Stomach smooth muscle (tissue), 2 donors: ENCODE measurements around the gene SMIM35.
"Not testable (repeated sequence)": the region's sequence is repeated elsewhere in the genome, so short reads cannot be mapped to it uniquely, and the experiment has no call there.

Source experiments
- H3K27ac ChIP-seq: one replicate; pipeline ENCODE4 v1.7.0; 2013; ENCODE audit warnings: mild to moderate bottlenecking, low read length, inconsistent platforms
- H3K27me3 ChIP-seq, 2 donors: one replicate each; pipeline ENCODE4 v1.7.0; 2013; ENCODE audit warnings: low read length in 2 of 2; ENCODE audit not compliant: insufficient read depth in 2 of 2, control insufficient read depth in 1 of 2
- H3K36me3 ChIP-seq, 2 donors: one replicate each; pipeline ENCODE4 v1.7.0; 2013; ENCODE audit warnings: low read length in 2 of 2; ENCODE audit not compliant: control insufficient read depth in 2 of 2, insufficient read depth in 2 of 2
- H3K4me1 ChIP-seq: one replicate; pipeline ENCODE4 v1.7.0; 2013; ENCODE audit warnings: low read length; ENCODE audit not compliant: control insufficient read depth, insufficient read depth
- H3K4me3 ChIP-seq, 2 donors: one replicate each; pipeline ENCODE4 v1.7.0; 2013; ENCODE audit warnings: low read length in 2 of 2
- H3K9ac ChIP-seq, 2 donors: one replicate each; pipeline ENCODE4 v1.7.0; 2013; ENCODE audit warnings: low read length in 2 of 2, mild to moderate bottlenecking in 1 of 2
- H3K9me3 ChIP-seq, 2 donors: one replicate each; pipeline ENCODE4 v1.7.0; 2013; ENCODE audit warnings: low read length in 2 of 2; ENCODE audit not compliant: control insufficient read depth in 2 of 2
- donor health status: healthy.
- donor health status: Pancreatic carcinoma.

SMIM35 gene

DNA sequence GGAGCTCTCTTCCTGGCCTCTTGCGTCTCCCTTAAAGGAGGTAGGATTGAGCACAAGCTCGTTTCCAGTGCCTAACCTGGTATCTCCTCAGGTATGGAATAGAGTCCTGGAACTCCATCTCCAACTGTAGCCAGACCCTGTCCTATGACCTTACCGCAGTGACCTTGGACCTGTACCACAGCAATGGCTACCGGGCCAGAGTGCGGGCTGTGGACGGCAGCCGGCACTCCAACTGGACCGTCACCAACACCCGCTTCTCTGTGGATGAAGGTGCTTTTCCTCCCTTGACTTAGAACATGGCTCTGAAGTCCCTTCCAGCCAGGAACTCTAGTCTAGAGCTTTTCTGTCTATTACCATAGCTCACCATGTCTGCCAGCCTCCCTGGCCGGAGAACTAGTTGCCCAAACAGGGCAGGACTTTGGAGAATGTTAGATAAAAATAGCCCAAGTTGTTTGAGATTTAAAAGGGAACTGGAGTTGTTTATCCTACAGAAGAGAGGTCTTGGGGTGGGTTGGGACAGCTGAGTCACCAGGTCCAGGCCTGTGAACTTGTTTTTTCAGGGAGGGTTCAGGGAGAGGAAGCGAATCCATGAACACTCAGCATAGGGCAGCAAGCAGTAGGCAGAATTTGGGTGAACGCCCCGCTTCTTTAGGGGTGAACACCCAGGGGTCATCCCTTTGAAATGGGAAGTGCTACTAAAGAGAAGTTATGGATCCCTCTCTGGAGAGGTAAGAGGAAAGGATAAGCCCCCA lies 97.2 kb downstream of the SMIM35 start:
- peaks cover 32% of the 10 kb centered on the region for H3K4me1 ChIP-seq
- no peaks in the 10 kb centered on the region for H3K9me3 ChIP-seq
- H3K9ac ChIP-seq: no peak overlapping the region

DNA sequence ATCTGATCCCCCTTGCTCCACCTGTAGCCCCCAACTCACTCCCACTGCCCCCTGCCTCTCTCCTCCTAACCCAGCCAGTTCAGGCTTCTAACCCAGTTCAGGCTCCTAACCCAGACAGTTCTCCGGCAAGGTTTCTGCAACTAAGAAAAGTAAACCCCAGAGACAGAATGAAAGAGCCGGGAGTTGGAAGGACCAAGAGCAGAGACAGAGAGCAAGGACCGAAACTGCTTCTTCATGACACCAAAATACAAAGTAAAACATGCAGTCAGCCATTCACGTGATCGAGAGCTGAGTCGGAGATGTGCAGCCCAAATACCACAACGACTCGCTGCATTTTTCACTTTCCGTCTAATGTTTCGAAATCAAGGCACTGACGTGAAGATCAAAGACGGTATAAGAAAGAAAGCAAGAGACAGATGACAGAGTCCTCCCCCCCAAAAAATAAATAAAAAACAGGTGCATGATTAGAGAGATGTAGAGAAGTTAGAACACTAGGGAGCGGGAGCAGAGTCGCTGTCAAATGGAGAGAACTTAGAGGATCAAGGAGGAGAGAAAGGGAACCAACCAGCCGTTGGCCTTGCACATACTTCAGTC lies 99.7 kb downstream of the SMIM35 start:
- Histone ChIP-seq H3K27me3 (no peaks in the 10 kb centered on the region), H3K27ac (no peak overlapping the region), H3K4me1 (peaks cover 32% of the 10 kb centered on the region), H3K9ac (peak overlapping the region; percentile 22 to 75), H3K4me3 (peak overlapping the region in 1 of 2 donors; percentile 78), H3K36me3 (no peaks in the 10 kb centered on the region), H3K9me3 (no peaks in the 10 kb centered on the region)

More for the DNA sequence above, 97.2 kb downstream of the SMIM35 start:
- no peak overlapping the region for H3K27ac ChIP-seq
- no peaks in the 10 kb centered on the region for H3K36me3 ChIP-seq
- H3K27me3 ChIP-seq: no peaks in the 10 kb centered on the region
- H3K4me3 ChIP-seq: peak overlapping the region in 1 of 2 donors; percentile 40

GRCh38 chr11:117985953-117986887 lies 100.5 kb downstream of the SMIM35 start, which contains the start of gene IL10RA:
IL10RA (plus strand) TSS chr11:117986394; CDS start chr11:117986468, 74 bp downstream.
- H3K27ac ChIP-seq: peak within 1 kb of the TSS; percentile 66
- H3K36me3 ChIP-seq: no peaks in the 10 kb centered on the region
- peak within 1 kb of the TSS; percentile 66 to 78 for H3K4me3 ChIP-seq
- H3K4me1 ChIP-seq: peaks cover 32% of the 10 kb centered on the region
- H3K9me3 ChIP-seq: no peaks in the 10 kb centered on the region
- peak within 1 kb of the TSS; percentile 47 to 75 for H3K9ac ChIP-seq
- no peaks in the 10 kb centered on the region for H3K27me3 ChIP-seq

- Histone ChIP-seq H3K4me3 (no peak overlapping the region), H3K4me1 (peaks cover 26% of the 10 kb centered on the region), H3K27me3 (no peaks in the 10 kb centered on the region), H3K36me3 (no peaks in the 10 kb centered on the region), H3K9me3 (no peaks in the 10 kb centered on the region), H3K9ac (no peak overlapping the region), H3K27ac (peak overlapping the region; percentile 11)
These were observed 102.3 kb downstream of the SMIM35 start for GRCh38 chr11:117984476-117984875.

GRCh38 chr11:117983163-117983475 lies 103.6 kb downstream of the SMIM35 start:
- H3K9me3 ChIP-seq: no peaks in the 10 kb centered on the region
- no peaks in the 10 kb centered on the region for H3K27me3 ChIP-seq
- no peak overlapping the region for H3K4me3 ChIP-seq
- H3K4me1 ChIP-seq: peaks cover 19% of the 10 kb centered on the region
- no peak overlapping the region for H3K9ac ChIP-seq
- H3K36me3 ChIP-seq: no peaks in the 10 kb centered on the region
- H3K27ac ChIP-seq: no peak overlapping the region

- no peaks in the 10 kb centered on the region for H3K9me3 ChIP-seq
- H3K27ac ChIP-seq: no peak overlapping the region
- no peaks in the 10 kb centered on the region for H3K27me3 ChIP-seq
- H3K9ac ChIP-seq: no peak overlapping the region
- H3K4me3 ChIP-seq: no peak overlapping the region
- H3K36me3 ChIP-seq: no peaks in the 10 kb centered on the region
- H3K4me1 ChIP-seq: peaks cover 1% of the 10 kb centered on the region
These were observed 106.0 kb downstream of the SMIM35 start for GRCh38 chr11:117980720-117981119.

GRCh38 chr11:117980280-117980679 lies 106.5 kb downstream of the SMIM35 start:
- Histone ChIP-seq H3K9ac (no peak overlapping the region), H3K4me3 (no peak overlapping the region), H3K27me3 (no peaks in the 10 kb centered on the region), H3K9me3 (no peaks in the 10 kb centered on the region), H3K27ac (no peak overlapping the region), H3K36me3 (no peaks in the 10 kb centered on the region), H3K4me1 (no peaks in the 10 kb centered on the region)

GRCh38 chr11:117979481-117980211 lies 107.1 kb downstream of the SMIM35 start:
- H3K9me3 ChIP-seq: no peaks in the 10 kb centered on the region
- no peaks in the 10 kb centered on the region for H3K36me3 ChIP-seq
- no peak overlapping the region for H3K9ac ChIP-seq
- no peaks in the 10 kb centered on the region for H3K27me3 ChIP-seq
- no peak overlapping the region for H3K4me3 ChIP-seq
- no peaks in the 10 kb centered on the region for H3K4me1 ChIP-seq
- no peak overlapping the region for H3K27ac ChIP-seq

GRCh38 chr11:117978991-117979390 lies 107.8 kb downstream of the SMIM35 start:
- H3K4me3 ChIP-seq: no peak overlapping the region
- no peaks in the 10 kb centered on the region for H3K9me3 ChIP-seq
- no peak overlapping the region for H3K9ac ChIP-seq
- H3K4me1 ChIP-seq: no peaks in the 10 kb centered on the region
- H3K36me3 ChIP-seq: no peaks in the 10 kb centered on the region
- no peak overlapping the region for H3K27ac ChIP-seq
- H3K27me3 ChIP-seq: no peaks in the 10 kb centered on the region

DNA sequence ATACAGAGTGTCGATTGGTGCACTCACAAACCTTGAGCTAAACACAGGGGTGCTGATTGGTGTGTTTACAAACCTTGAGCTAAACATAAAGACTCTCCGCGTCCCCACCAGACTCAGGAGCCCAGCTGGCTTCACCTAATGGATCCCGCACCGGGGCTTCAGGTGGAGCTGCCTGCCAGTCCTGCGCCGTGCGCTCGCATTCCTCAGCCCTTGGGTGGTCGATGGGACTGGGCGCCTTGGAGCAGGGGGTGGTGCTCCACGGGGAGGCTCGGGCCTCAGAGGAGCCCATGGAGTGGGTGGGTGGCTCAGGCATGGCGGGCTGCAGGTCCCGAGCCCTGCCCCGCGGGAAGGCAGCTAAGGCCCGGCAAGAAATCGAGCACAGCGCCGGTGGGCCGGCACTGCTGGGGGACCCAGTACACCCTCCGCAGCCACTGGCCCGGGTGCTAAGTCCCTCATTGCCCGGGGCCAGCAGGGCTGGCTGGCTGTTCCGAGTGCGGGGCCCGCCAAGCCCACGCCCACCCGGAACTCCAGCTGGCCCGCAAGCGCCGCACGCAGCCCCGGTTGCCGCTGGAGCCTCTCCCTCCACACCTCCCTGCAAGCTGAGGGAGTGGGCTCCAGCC lies 108.4 kb downstream of the SMIM35 start:
- H3K4me3 ChIP-seq, H3K27ac ChIP-seq, H3K9me3 ChIP-seq, H3K36me3 ChIP-seq, H3K9ac ChIP-seq, H3K4me1 ChIP-seq, H3K27me3 ChIP-seq: not testable (repeated sequence)
